COLO829 (cell line): ENCODE results near the gene THSD4.

Experiments used
- DNase-seq: peaks from one replicate; pipeline ENCODE4 v3.0.0; 2012; ENCODE audit warnings: low spot score

The THSD4 gene

DNA sequence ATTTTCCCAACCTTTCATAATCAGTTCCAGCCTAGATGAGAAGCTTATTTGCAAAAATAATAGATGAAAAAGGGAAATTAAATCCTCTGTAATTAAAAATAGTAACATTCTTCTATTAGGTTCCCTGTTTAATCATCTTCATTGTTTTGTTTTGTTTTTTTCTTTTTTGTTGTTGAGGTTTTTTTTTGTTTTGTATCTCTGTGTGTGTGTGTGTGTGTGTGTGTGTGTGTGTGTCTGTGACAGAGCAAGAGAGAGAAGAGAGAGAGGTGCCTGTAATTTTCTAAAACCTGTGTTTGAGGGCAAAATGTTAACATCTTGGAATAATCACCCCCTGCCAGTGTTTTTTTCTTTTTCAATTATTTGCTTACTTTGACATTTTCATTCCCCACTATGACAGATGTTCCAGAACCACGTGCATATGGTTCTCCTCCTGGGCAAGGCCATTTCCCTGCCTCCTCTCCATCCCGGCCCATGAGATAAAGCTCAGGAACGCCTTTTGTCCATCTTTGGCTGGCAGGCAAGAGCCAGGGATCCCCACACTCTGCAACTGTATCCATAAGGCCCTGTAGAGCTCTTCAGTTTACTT is 573.3 kb downstream of the THSD4 start:
- no peak for DNase-seq

DNA sequence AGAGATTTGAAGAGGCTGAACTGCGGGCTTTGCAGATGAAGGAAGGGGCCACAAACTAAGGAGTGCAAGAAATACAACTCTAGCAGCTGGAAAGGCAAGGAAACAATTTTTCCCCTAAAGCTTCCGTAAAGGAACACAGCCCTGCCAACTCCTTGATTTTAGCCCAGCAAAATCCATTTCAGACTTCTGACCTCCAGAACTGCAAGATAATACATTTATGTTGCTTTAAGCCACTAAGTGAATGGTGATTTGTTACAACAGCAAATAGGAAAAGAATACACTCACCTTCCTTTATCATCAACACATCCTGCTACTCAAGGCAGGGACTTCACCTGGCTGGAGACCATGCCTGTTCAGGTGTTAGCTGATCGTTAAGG is 575.8 kb downstream of the THSD4 start:
- no peak for DNase-seq

- peak; percentile 5 for DNase-seq
Measured at GRCh38 chr15:71691458-71692417, 576.5 kb downstream of the THSD4 start.

GRCh38 chr15:71697236-71697635 is 582.0 kb downstream of the THSD4 start:
- DNase-seq: no peak

DNA sequence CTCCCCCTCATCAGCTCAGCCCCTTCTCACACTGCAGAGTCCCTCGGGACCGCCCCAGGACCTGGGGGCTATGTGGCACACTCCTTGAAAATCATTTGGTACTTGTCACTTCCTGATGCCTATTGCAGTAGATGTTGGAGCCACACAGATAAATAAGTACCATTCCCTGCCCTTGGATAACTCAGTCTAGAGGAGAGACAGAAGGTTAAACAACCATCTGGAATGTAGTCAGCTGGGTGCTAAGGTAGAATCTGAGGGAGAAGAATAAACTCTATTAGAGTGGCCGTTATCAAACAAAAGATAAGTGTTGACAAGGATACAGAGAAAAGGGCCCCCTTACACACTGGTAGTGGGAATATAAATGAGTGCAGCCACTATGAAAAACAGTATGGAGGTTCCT is 582.8 kb downstream of the THSD4 start:
- no peak for DNase-seq

DNA sequence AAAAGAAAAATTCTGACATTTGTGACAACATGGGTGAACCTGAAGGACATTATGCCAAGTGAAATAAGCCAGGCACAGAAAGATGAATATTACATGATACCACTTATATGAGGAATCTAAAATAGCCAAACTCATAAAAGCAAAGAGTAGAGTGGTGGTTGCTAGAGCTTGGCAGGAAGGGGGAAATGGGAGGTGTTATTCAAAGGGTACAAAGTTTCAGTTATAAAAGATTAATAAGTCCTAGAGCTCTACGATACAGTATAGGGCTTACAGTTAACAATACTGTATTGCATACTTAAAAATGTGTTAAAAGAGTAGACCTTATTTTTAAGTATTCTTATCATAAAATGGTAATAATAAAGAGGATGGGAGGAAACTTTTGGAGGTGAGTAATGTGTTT is 583.5 kb downstream of the THSD4 start:
- DNase-seq: no peak

- DNase-seq: no peak
Measured at GRCh38 chr15:71699977-71700376, 584.7 kb downstream of the THSD4 start.

DNA sequence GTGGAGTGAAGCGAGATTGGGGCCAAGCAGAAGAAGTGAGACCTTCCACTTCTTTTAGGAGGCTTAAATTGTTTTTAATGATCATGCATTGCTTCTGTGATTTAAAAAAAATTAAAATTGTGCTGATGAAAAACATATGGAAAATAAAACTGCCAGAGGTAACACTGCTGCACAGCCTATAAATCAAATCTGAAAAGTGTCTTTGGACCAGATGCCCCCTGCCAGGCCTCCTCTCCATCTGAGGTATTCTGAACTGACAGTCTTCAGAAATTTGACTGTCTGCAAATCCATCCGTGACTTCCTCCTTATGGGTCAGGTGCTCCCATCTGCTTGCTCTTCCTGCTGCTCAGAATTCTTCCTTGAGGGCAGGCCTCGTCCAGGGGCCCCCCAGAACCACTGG is 586.5 kb downstream of the THSD4 start:
- no peak for DNase-seq

GRCh38 chr15:71702496-71702895 is 587.2 kb downstream of the THSD4 start:
- DNase-seq: no peak

- DNase-seq: no peak
Measured at GRCh38 chr15:71705151-71705550, 589.9 kb downstream of the THSD4 start.

- no peak for DNase-seq
Measured at GRCh38 chr15:71706461-71707229, 591.4 kb downstream of the THSD4 start.

GRCh38 chr15:71707230-71708050 is 592.2 kb downstream of the THSD4 start:
- DNase-seq: no peak

DNA sequence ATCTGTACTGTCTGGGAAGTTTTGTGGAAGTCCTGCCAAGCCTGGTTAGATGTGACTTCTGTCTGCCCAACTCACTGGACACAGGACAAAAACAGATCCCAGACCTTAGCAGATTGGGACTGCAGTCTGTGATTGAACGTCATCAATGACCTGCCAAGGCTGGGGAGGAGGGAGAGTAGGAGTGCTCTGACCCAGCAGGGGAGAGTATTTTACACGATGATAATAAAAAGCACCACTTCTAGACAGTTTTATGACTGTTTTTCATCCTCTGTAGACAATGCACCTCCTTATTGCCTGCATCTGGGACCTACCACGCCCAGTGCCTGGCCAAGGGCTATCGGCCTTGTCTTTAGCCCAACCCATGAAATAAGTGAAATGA is 592.8 kb downstream of the THSD4 start:
- DNase-seq: no peak

DNA sequence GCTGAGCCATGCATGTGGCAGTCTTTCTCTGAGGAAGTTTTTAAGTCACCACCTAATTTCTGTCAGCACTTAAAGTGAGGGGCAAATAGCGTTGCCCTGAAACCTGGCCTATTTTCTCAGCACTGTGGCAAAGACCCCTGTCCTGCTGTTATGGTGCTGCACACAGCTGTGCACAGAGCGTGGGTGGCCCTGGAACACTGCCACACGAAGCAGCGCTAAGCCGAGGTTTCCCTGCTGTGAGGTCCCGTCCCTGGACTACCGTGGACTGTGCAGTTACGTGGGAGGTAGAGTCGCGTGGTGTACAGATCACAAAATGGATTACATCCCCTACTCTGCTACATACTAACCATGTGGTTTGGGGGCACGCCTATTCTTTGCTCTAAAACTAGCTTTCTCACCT is 593.5 kb downstream of the THSD4 start:
- DNase-seq: no peak

GRCh38 chr15:71709808-71710418 is 594.6 kb downstream of the THSD4 start:
- DNase-seq: no peak

DNA sequence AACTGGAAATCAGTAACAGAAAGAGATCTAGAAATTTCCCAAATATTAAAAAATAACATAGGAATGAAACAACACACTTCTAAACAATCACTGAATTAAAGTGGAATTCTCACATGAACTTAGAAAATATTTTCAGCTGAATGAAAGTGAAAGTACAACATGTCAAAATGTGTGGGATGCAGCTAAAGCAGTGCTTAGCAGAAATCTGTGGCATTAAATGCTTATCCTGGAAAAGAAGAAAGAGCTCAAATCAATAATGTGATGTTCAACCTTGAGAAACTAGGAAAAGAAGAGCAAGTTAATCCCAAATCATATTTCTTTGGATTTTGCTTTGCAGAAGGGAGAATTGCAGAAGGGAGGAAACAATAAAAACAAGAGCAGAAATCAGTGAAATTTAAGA is 596.9 kb downstream of the THSD4 start:
- DNase-seq: no peak

DNA sequence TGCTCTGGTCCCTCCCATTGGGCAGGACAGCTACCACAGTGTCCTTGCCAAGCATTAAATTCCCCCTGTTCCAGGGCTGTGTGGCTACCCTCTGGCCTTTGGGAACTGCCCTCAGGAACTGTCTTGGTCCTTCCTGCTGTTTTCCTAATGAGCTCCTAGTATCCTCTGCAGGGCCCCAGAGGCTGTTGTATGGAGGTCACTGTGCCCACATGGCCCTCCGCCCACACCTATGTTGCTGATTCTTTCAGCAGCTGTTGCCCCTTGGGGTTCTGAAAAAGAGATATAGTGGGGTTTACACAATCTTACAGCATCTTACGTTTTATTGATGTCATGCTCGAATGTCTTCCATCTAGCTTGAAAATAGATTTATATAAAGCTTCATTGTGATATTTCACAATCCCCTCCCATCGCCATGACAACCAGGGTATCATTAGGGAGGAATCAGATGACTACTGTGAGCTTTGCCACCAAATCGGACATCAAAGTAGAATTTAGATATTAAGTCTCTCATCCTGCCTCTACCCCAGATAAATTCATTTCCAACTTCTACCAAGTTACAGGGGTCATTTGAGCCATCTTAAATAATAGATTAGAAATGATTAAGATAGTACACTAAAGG is 598.0 kb downstream of the THSD4 start:
- no peak for DNase-seq

GRCh38 chr15:71715914-71716313 is 600.6 kb downstream of the THSD4 start:
- DNase-seq: no peak

DNA sequence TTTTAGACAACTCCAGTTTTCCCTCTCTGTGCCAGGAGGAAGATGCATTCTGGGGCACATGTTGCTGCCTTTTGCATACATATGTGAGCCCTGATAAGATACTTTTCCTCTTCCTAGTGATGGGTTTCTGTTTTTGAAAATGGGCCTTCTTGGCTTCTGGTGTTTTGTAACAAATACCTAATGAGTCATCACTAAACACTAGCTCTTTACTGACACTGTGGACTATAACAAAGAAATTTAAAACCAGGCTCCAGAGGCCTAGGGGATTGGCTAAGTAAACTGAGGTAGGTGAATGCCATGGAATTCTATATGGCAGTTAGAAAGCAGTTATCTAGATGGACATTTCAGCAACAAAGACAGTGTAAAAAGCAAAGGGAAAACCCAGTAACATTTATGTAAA is 601.7 kb downstream of the THSD4 start:
- DNase-seq: no peak

GRCh38 chr15:71718116-71718910 is 603.0 kb downstream of the THSD4 start:
- no peak for DNase-seq
